HEK293 (cell line): ENCODE measurements around the gene C20orf96.

Experiments
- INSM2 ChIP-seq: fragments of 450-650 bp; formaldehyde crosslinking; IDR thresholded peaks from 2 replicates; pipeline ENCODE4 v1.5.1; 2016; ENCODE audit warnings: missing biosample characterization, missing genetic modification characterization
- KLF10 ChIP-seq: fragments of 450-650 bp; IDR thresholded peaks from 2 replicates; pipeline ENCODE4 v1.5.1; 2018; ENCODE audit warnings: missing biosample characterization, mild to moderate bottlenecking, missing genetic modification characterization
- KLF9 ChIP-seq: fragments of 450-650 bp; formaldehyde crosslinking; IDR thresholded peaks from 2 replicates; pipeline ENCODE4 v1.5.1; 2016; ENCODE audit warnings: missing biosample characterization, missing genetic modification characterization, low read depth
- OVOL3 ChIP-seq: fragments of 450-650 bp; formaldehyde crosslinking; IDR thresholded peaks from 2 replicates; pipeline ENCODE4 v1.5.1; 2016; ENCODE audit warnings: missing biosample characterization, missing genetic modification characterization
- PRDM10 ChIP-seq: fragments of 450-650 bp; formaldehyde crosslinking; IDR thresholded peaks from 2 replicates; pipeline ENCODE4 v1.5.1; 2016; ENCODE audit warnings: missing biosample characterization, missing genetic modification characterization
- SP2 ChIP-seq: fragments of 450-650 bp; formaldehyde crosslinking; IDR thresholded peaks from 2 replicates; pipeline ENCODE4 v1.5.1; 2016; ENCODE audit warnings: missing biosample characterization, missing genetic modification characterization
- ZBTB1 ChIP-seq: fragments of 450-650 bp; formaldehyde crosslinking; IDR thresholded peaks from 2 replicates; pipeline ENCODE4 v1.5.1; 2016; ENCODE audit warnings: missing biosample characterization, missing genetic modification characterization
- ZBTB10 ChIP-seq: fragments of 450-650 bp; formaldehyde crosslinking; IDR thresholded peaks from 2 replicates; pipeline ENCODE4 v1.5.1; 2016; ENCODE audit warnings: missing biosample characterization, missing genetic modification characterization
- ZBTB44 ChIP-seq: fragments of 450-650 bp; IDR thresholded peaks from 2 replicates; pipeline ENCODE4 v1.5.1; 2018; ENCODE audit warnings: missing biosample characterization, mild to moderate bottlenecking, missing genetic modification characterization
- ZBTB48 ChIP-seq: fragments of 450-650 bp; formaldehyde crosslinking; IDR thresholded peaks from 2 replicates; pipeline ENCODE4 v1.5.1; 2016; ENCODE audit warnings: missing biosample characterization, missing genetic modification characterization
- ZBTB8A ChIP-seq: fragments of 450-650 bp; formaldehyde crosslinking; IDR thresholded peaks from 2 replicates; pipeline ENCODE4 v1.5.1; 2016; ENCODE audit warnings: missing biosample characterization, missing genetic modification characterization
- ZNF133 ChIP-seq: fragments of 450-650 bp; formaldehyde crosslinking; IDR thresholded peaks from 2 replicates; pipeline ENCODE4 v1.5.1; 2016; ENCODE audit warnings: missing biosample characterization, missing genetic modification characterization
- ZNF146 ChIP-seq: fragments of 450-650 bp; formaldehyde crosslinking; IDR thresholded peaks from 2 replicates; pipeline ENCODE4 v1.5.1; 2016; ENCODE audit warnings: missing biosample characterization, missing genetic modification characterization
- ZNF202 ChIP-seq: fragments of 450-650 bp; formaldehyde crosslinking; IDR thresholded peaks from 2 replicates; pipeline ENCODE4 v1.5.1; 2016; ENCODE audit warnings: missing biosample characterization, missing genetic modification characterization, borderline replicate concordance
- ZNF350 ChIP-seq: fragments of 450-650 bp; formaldehyde crosslinking; IDR thresholded peaks from 2 replicates; pipeline ENCODE4 v1.5.0; 2017; ENCODE audit warnings: missing biosample characterization, mild to moderate bottlenecking, missing genetic modification characterization
- ZNF473 ChIP-seq: fragments of 450-650 bp; formaldehyde crosslinking; IDR thresholded peaks from 2 replicates; pipeline ENCODE4 v1.5.1; 2017; ENCODE audit warnings: missing biosample characterization, missing genetic modification characterization
- ZNF585B ChIP-seq: fragments of 450-650 bp; formaldehyde crosslinking; IDR thresholded peaks from 2 replicates; pipeline ENCODE4 v1.5.1; 2016; ENCODE audit warnings: missing biosample characterization, missing genetic modification characterization
- ZNF621 ChIP-seq: fragments of 450-650 bp; formaldehyde crosslinking; IDR thresholded peaks from 2 replicates; pipeline ENCODE4 v1.5.1; 2017; ENCODE audit warnings: missing biosample characterization, missing genetic modification characterization
- ZNF629 ChIP-seq: fragments of 450-650 bp; formaldehyde crosslinking; IDR thresholded peaks from 2 replicates; pipeline ENCODE4 v1.5.1; 2017; ENCODE audit warnings: missing biosample characterization, missing genetic modification characterization
- ZNF843 ChIP-seq: fragments of 450-650 bp; formaldehyde crosslinking; IDR thresholded peaks from 2 replicates; pipeline ENCODE4 v1.5.1; 2016; ENCODE audit warnings: missing biosample characterization, missing genetic modification characterization
- ZXDB ChIP-seq: fragments of 450-650 bp; formaldehyde crosslinking; IDR thresholded peaks from 2 replicates; pipeline ENCODE4 v1.5.1; 2016; ENCODE audit warnings: missing biosample characterization, missing genetic modification characterization
- TF ChIP-seq, protein P1 (sequence below): IDR thresholded peaks from 2 replicates; pipeline ENCODE4 v1.6.1; 2011; ENCODE audit warnings: mild to moderate bottlenecking, low read depth, low read length, borderline replicate concordance
- TF ChIP-seq, protein P2 (sequence below): fragments of 450-650 bp; formaldehyde crosslinking; IDR thresholded peaks from 2 replicates; pipeline ENCODE4 v1.5.1; 2016; ENCODE audit warnings: missing biosample characterization, missing genetic modification characterization
- TF ChIP-seq, protein P3 (sequence below): fragments of 450-650 bp; formaldehyde crosslinking; IDR thresholded peaks from 2 replicates; pipeline ENCODE4 v1.5.1; 2016; ENCODE audit warnings: missing biosample characterization, missing genetic modification characterization

C20orf96 gene

GRCh38 chr20:327186-328026, 36.9 kb upstream of the C20orf96 start (continued):
- TF ChIP-seq PRDM10 (peak; percentile 64), ZNF146 (0 out of 2 replicates have a peak, but pooled peaks have one; percentile 62), SP2 (tag by site-specific recombination) (peak; percentile 92), ZBTB48 (tag by site-specific recombination) (0 out of 2 replicates have a peak, but pooled peaks have one; percentile 26), ZXDB (tag by site-specific recombination) (peak; percentile 84), ZNF202 (tag by site-specific recombination) (no peak), ZNF350 (no peak), ZNF133 (tag by site-specific recombination) (no peak), ZBTB8A (tag by site-specific recombination) (peak; percentile 99), ZBTB1 (no peak), INSM2 (tag by site-specific recombination) (peak; percentile 59), KLF10 (tag by site-specific recombination) (peak; percentile 97), ZBTB44 (peak; percentile 38; the same call in 1 of the 2 replicates), ZNF585B (tag by site-specific recombination) (no peak), ZNF621 (tag by site-specific recombination) (no peak), ZNF843 (tag by site-specific recombination) (peak; percentile 24; the same call in 1 of the 2 replicates), ZBTB10 (tag by site-specific recombination) (peak; percentile 99), ZNF473 (tag by site-specific recombination) (no peak), OVOL3 (tag by site-specific recombination) (no peak), ZNF629 (peak; percentile 70), KLF9 (tag by site-specific recombination) (peak; percentile 99)
- TF ChIP-seq, protein P1, sequence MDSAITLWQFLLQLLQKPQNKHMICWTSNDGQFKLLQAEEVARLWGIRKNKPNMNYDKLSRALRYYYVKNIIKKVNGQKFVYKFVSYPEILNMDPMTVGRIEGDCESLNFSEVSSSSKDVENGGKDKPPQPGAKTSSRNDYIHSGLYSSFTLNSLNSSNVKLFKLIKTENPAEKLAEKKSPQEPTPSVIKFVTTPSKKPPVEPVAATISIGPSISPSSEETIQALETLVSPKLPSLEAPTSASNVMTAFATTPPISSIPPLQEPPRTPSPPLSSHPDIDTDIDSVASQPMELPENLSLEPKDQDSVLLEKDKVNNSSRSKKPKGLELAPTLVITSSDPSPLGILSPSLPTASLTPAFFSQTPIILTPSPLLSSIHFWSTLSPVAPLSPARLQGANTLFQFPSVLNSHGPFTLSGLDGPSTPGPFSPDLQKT: no peak
- TF ChIP-seq, protein P2, sequence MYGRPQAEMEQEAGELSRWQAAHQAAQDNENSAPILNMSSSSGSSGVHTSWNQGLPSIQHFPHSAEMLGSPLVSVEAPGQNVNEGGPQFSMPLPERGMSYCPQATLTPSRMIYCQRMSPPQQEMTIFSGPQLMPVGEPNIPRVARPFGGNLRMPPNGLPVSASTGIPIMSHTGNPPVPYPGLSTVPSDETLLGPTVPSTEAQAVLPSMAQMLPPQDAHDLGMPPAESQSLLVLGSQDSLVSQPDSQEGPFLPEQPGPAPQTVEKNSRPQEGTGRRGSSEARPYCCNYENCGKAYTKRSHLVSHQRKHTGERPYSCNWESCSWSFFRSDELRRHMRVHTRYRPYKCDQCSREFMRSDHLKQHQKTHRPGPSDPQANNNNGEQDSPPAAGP: peak; percentile 93
- TF ChIP-seq, protein P3, sequence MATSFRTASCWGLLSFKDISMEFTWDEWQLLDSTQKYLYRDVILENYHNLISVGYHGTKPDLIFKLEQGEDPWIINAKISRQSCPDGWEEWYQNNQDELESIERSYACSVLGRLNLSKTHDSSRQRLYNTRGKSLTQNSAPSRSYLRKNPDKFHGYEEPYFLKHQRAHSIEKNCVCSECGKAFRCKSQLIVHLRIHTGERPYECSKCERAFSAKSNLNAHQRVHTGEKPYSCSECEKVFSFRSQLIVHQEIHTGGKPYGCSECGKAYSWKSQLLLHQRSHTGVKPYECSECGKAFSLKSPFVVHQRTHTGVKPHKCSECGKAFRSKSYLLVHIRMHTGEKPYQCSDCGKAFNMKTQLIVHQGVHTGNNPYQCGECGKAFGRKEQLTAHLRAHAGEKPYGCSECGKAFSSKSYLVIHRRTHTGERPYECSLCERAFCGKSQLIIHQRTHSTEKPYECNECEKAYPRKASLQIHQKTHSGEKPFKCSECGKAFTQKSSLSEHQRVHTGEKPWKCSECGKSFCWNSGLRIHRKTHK (tag by site-specific recombination): no peak
